K562 (cell line): ENCODE data around the gene FASLG. TPM values are rescaled to one million over a fixed set of nuclear protein-coding genes. Genes with fewer than 3 reads are reported as not detected.
A peak's percentile ranks its signal among the peaks of the same experiment; 100 is the strongest.

Experiments used
- ATAC-seq: fragments of 200-7000 bp; cut with Tn5 transposase; 3 replicates; pipeline ENCODE4 v1.9.1; 2020; ENCODE audit warnings: moderate library complexity
- BruUV-seq: library from RNA; stranded (reverse); fragments of 400-500 nt; replicated peaks from 2 replicates; lab custom pipeline; 2021; lab: Mats Ljungman, UMichigan
- CTCF ChIA-PET: fragments of 300-600 bp; formaldehyde crosslinking; extraction: SDS; loops from one replicate; lab custom pipeline; 2021; ENCODE audit warnings: low intra/inter-chr PET ratio; lab: Yijun Ruan, JAX
- POLR2A ChIA-PET: fragments of 300-600, 350-650 bp; sonication (Branson Sonifier 250); formaldehyde crosslinking; extraction: SDS; loops from one replicate; lab custom pipeline; 2021; ENCODE audit warnings: antibody characterized with exemption, inconsistent platforms; lab: Yijun Ruan, JAX
- DNase-seq, 4 experiments: peaks; one replicate each; pipeline versions ENCODE4 v3.0.0 to v3.0.0-alpha.2; 2011 to 2018; ENCODE audit warnings: low spot score in 3 of 4, mixed read lengths in 3 of 4; ENCODE audit errors: extremely low read depth in 1 of 4
- FAIRE-seq: peaks from 2 replicates; lab custom pipeline; 2011; peaks lifted over from hg19 to GRCh38; lab: Jason Lieb, UNC
- H2AFZ ChIP-seq: 2 replicates; pipeline ENCODE4 v1.6.0; 2011; ENCODE audit warnings: low read depth, low read length, control low read depth, inconsistent platforms
- H3K27ac ChIP-seq: fragments of 200-600 bp; 3 replicates; pipeline ENCODE4 v1.8.0; 2011; ENCODE audit warnings: low read depth, mild to moderate bottlenecking, control low read depth, inconsistent platforms, low read length, moderate library complexity, mixed read lengths; ENCODE audit errors: extremely low read depth
- H3K27me3 ChIP-seq, 2 experiments: fragments of 300-600 bp in 1 of 2; 2 replicates in 1 of 2; 3 replicates in 1 of 2; pipeline versions ENCODE4 v1.6.0 to v1.8.0; 2011; ENCODE audit warnings: inconsistent platforms in 2 of 2, low read length in 2 of 2, mild to moderate bottlenecking in 1 of 2, mixed read lengths in 1 of 2, moderate library complexity in 1 of 2; ENCODE audit not compliant: control insufficient read depth in 2 of 2, insufficient read depth in 2 of 2
- H3K36me3 ChIP-seq: fragments of 300-600 bp; 3 replicates; pipeline ENCODE4 v1.8.0; 2011; ENCODE audit warnings: mild to moderate bottlenecking, low read length, inconsistent platforms; ENCODE audit not compliant: control insufficient read depth, insufficient read depth
- H3K4me1 ChIP-seq, 2 experiments: fragments of 200-600 bp in 1 of 2; replicated peaks in 1 of 2; 2 replicates in 1 of 2; 3 replicates in 1 of 2; pipeline versions ENCODE4 v1.5.1 to v1.8.0; 2011; ENCODE audit warnings: inconsistent platforms in 2 of 2, low read length in 2 of 2, mild to moderate bottlenecking in 1 of 2, mixed read lengths in 1 of 2, moderate library complexity in 1 of 2; ENCODE audit not compliant: control insufficient read depth in 2 of 2, insufficient read depth in 2 of 2
- H3K4me2 ChIP-seq: 2 replicates; pipeline ENCODE4 v1.6.1; 2011; ENCODE audit warnings: low read length, control low read depth, inconsistent platforms, mixed read lengths; ENCODE audit not compliant: insufficient read depth
- H3K4me3 ChIP-seq: fragments of 200-600 bp; sonication (generic), shearing (Covaris generic); 2 replicates; pipeline ENCODE4 v1.5.1; 2016; ENCODE audit warnings: control low read depth, inconsistent platforms
- H3K79me2 ChIP-seq: fragments of 200-600 bp; 3 replicates; pipeline ENCODE4 v1.8.0; 2011; ENCODE audit warnings: low read length, inconsistent platforms; ENCODE audit not compliant: control insufficient read depth, insufficient read depth
- H3K9ac ChIP-seq, 2 experiments: 2 replicates each; pipeline versions ENCODE4 v1.6.0 to v1.6.1; 2011; ENCODE audit warnings: low read depth in 2 of 2, low read length in 2 of 2, control low read depth in 1 of 2, inconsistent platforms in 1 of 2, mild to moderate bottlenecking in 1 of 2, mixed read lengths in 1 of 2; ENCODE audit not compliant: insufficient read depth in 1 of 2
- H3K9me1 ChIP-seq: one replicate; pipeline ENCODE4 v1.6.0; 2011; ENCODE audit warnings: inconsistent platforms, mild to moderate bottlenecking, low read length, moderate library complexity; ENCODE audit not compliant: control insufficient read depth, insufficient read depth
- H3K9me3 ChIP-seq: replicated peaks from 2 replicates; pipeline ENCODE4 v1.5.1; 2011; ENCODE audit warnings: low read depth, low read length, inconsistent platforms; ENCODE audit not compliant: control insufficient read depth, insufficient read depth
- H4K20me1 ChIP-seq: replicated peaks from 2 replicates; pipeline ENCODE4 v1.6.1; 2011; ENCODE audit warnings: low read length, inconsistent platforms, mixed read lengths; ENCODE audit not compliant: control insufficient read depth, insufficient read depth
- BRCA1 ChIP-seq, 2 experiments: fragments of 450-650 bp in 1 of 2; sonication (generic) in 1 of 2; formaldehyde crosslinking in 1 of 2; IDR thresholded peaks; 2 replicates each; pipeline versions ENCODE4 v1.5.0 to v1.6.1; 2017 to 2020; ENCODE audit warnings: mild to moderate bottlenecking in 1 of 2, missing genetic modification reagents in 1 of 2
- KAT8 ChIP-seq: fragments of 450-650 bp; IDR thresholded peaks from 2 replicates; pipeline ENCODE4 v1.6.1; 2016; ENCODE audit warnings: low read depth, mild to moderate bottlenecking
- PPARD ChIP-seq: fragments of 250-450 bp; sonication (Bioruptor Pico); IDR thresholded peaks from 2 replicates; pipeline ENCODE4 v1.8.0; 2022; ENCODE audit warnings: inconsistent platforms, mild to moderate bottlenecking, moderate library complexity
- STAG1 ChIP-seq: sonication (generic); formaldehyde crosslinking; IDR thresholded peaks from 2 replicates; pipeline ENCODE4 v1.5.0; 2020; ENCODE audit warnings: missing genetic modification reagents, borderline replicate concordance
- ZNF511 ChIP-seq: sonication (generic); formaldehyde crosslinking; IDR thresholded peaks from 2 replicates; pipeline ENCODE4 v1.8.0; 2022; ENCODE audit warnings: mild to moderate bottlenecking, missing genetic modification reagents
- WGBS: fragments of 100-300 bp; shearing (Covaris generic); methylation state at CpG from one replicate; pipeline ENCODE4 v1.1.6; 2016; ENCODE audit warnings: low coverage, mixed read lengths; ENCODE audit not compliant: insufficient coverage; ENCODE audit errors: missing lambda C conversion rate; 5-methylcytosine and 5-hydroxymethylcytosine counted together
- in situ Hi-C: fragments of 300-500 bp; cut with MboI; formaldehyde crosslinking; loops from 4 replicates; pipeline ENCODE4 v1.15.0; 2018; ENCODE audit warnings: inconsistent platforms, mixed read lengths
- intact Hi-C: fragments of 100-400 bp; cut with micrococcal nuclease; formaldehyde crosslinking; loops from 2 replicates; pipeline ENCODE4 v1.14.2; 2022
- polyA plus RNA-seq, 8 experiments: library from polyadenylated mRNA; depleted of rRNA in 4 of 8; stranded (reverse) in 5 of 8; unstranded in 3 of 8; fragments of >200 nt; fragmentation: Nextera tagmentation in 2 of 8; fragmentation: Illumina TruSeq in 1 of 8; extraction: Ambion mirVana in 2 of 8; extraction: Trizol in 1 of 8; gene quantifications; 2 replicates each; pipeline versions ENCODE4 v1.2.1 to v1.2.3, GENCODE V29; 2011 to 2014; ENCODE audit warnings: inconsistent platforms in 1 of 8, missing spikeins in 1 of 8
- total RNA-seq, 7 experiments: library from RNA; depleted of rRNA in 6 of 7; stranded (reverse); fragments of >200 nt in 6 of 7; fragmentation: Illumina TruSeq in 2 of 7; extraction: Trizol in 2 of 7; gene quantifications; 2 replicates each; pipeline versions ENCODE4 v1.2.1 to v1.2.3, GENCODE V29; 2011 to 2021; ENCODE audit warnings: low replicate concordance in 1 of 7

Gene FASLG
- total and polyA plus RNA-seq, 9 of the 15 experiments (the other 6 are each of a cell fraction or from before 2014, with no cell fraction given): not detected

- TF ChIP-seq ZNF511 (CRISPR knock-in tag) (0 out of 2 replicates have a peak, but pooled peaks have one; percentile 31), KAT8 (no peak)
Measured at GRCh38 chr1:172640111-172640510, 18.8 kb upstream of the FASLG start (continued).

- FAIRE-seq (no peak), DNase-seq (no peak), ATAC-seq (no peak)
- BruUV-seq: no TSS peak
- Histone ChIP-seq H3K79me2 (no peaks in the 10 kb centered on the region), H3K27ac (no peak overlapping the region), H2AFZ (no peak overlapping the region), H4K20me1 (no peaks in the 10 kb centered on the region), H3K4me1 (peaks cover 0 to 36% of the 10 kb centered on the region in 2 experiments; a peak in 4 of 5 replicates), H3K9me3 (peaks cover 3% of the 10 kb centered on the region; the same call in 1 of the 2 replicates), H3K9me1 (no peaks in the 10 kb centered on the region), H3K9ac (no peak overlapping the region), H3K4me2 (no peak overlapping the region), H3K27me3 (no peaks in the 10 kb centered on the region), H3K36me3 (no peaks in the 10 kb centered on the region), H3K4me3 (no peak overlapping the region)
- ChIA-PET POLR2A (no interaction called here), CTCF (no interaction called here)
- WGBS: 43% methylated on average over 5 of the region's 5 CpGs
- in situ Hi-C loops: no loop called here
- TF ChIP-seq KAT8 (no peak), STAG1 (CRISPR knock-in tag) (0 out of 2 replicates have a peak, but pooled peaks have one; percentile 23), BRCA1 (IDR thresholded peaks at IDR 0.05) (no peak), BRCA1 (CRISPR knock-in tag; IDR thresholded peaks at IDR 0.05) (0 out of 2 replicates have a peak, but pooled peaks have one; percentile 67), PPARD (CRISPR knock-in tag) (no peak)
- intact Hi-C loops: loop anchor here (5.0 kb wide), 1 partner anchor 434 kb away; no protein-coding TSS in a partner anchor
Measured at GRCh38 chr1:172641492-172641891, 17.4 kb upstream of the FASLG start.
